ENCODE data around the gene DACH1.
"Not testable (repeated sequence)": the region's sequence is repeated elsewhere in the genome, so short reads cannot be mapped to it uniquely, and the experiment has no call there.

Gene DACH1

DNA sequence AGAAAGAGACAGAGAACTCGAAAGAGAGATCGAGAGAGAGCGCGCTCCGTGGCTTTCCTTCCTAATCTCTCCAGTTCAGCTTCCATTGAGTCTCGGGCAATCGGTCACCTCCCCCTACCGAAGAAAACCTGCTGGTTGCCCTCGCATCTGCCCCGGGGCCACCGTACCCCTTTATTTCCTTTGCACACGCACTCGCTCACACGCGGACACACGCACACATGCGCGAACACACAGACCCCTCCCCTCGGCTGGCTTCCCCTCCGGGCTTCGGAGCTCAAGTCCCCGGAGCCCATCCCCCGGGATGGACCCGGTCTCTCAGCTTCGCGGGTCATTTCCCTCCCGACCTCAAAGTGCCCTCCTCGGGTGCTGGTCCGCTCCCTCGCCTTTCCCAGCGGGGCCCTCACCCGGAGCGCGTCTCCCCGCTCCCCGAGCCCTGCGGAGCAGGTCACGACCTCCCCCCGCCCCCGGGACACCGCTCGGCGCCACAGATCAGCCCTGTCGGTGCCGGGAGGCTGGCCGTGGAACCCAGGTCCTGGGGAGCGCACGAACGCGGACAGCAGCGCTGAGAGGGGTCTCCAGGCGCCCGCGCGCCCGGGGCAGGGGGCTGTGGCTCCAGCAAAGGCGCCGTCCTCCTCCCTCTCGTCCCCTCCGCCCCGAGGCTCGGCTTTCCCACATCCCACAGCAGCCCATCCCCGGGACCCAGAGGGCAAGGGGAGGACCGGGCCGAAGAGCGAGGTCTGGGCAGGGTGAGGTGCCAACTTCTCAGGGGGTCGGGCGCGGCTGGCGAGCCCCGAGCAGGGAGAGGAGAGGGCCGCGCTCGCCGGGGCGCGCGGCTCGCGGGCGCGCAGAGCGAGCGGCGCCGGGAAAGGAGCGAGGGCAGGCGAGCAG lies 1.8 kb downstream of the DACH1 start:
- DNase-seq: peak; percentile 39

DNA sequence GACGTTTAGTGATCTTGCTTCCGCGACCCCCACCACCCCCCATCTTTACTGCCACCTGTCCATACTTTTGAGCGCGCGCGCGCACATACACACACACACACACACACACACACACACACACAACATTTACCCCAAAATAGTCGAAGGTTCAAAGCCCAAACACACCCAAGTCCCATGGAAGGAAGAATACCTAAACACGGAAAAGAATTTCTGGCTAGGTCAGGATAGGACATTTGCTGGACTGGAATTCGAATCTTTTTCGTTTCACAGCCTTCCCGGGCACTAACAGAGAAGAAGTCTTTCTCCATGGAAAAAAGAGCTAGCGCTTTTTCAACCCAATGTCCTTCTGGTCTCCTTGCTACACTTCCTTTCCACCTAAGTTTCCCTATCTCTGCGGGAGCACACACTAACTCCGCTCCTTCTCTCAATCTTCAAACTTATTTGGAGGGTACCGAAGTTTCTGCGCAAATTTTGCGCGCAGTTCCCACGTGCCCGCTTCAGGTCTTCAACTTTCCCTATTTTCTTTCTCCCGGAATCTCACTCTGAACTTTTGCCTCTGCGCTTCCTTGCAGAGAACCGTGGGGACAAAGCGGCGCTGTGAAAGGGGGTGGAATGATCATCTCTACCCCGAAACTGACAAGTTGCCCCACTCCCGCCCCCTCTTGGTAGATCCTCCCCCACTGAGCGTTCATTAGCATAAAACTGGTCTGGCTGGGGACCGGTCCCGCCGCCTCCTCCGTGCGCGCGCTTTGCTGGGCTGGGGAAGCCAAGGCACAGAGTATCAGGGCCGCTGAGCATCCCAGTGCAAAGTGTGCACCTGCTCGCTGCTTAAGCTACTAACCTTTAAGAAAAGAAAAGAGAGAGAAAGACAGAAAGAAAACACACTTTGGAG lies 2.7 kb downstream of the DACH1 start:
- no peak for DNase-seq

DNA sequence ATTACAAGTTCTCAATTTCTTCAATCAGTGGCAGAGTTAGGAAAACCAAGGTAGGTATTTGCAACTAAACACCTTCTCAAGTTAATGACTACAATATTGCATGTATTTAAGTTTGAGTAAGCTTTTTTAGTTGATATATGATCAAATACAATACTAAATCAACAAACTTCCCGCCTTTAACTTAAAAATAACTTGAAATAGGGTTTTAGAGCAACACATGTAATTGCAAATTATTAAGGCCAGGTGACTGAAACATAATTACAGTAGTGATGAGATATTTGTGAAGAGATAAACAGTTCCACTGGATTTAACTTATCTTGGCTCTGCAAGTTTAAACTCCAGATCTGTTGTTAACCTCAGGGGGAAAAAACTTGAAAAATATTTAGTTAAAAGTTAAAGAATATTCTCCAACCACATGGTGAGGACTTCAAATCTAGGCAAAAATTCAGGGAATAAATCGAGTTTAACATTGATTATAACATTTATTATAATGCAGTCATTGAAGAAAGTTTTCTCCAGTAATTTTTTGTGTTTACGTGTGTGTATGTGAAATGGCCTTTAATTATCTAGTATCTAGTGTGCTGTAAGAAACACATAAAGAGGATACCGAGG lies 3.6 kb downstream of the DACH1 start:
- no peak for DNase-seq

DNA sequence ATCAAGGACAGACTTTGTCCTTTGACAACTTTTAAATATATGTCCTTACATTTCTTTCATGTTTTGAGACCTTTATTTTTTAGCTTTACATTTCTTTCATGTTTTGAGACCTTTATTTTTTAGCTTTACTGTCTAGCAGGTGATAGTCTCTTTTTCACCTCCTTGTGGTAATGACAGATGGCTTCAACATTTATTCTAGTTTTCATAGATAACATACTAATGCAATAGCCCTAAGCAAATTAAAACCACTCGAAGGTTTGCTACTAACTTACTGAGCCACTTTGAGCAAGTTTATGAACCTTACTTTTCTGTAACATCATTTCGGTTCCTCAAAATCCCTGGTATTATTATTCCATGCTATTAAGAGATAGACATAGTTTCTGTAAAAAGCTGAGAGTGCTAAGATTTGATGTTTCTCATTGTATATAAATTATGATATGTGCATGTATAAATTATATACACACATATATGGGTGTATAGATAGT lies 4.5 kb downstream of the DACH1 start:
- DNase-seq: no peak

DNA sequence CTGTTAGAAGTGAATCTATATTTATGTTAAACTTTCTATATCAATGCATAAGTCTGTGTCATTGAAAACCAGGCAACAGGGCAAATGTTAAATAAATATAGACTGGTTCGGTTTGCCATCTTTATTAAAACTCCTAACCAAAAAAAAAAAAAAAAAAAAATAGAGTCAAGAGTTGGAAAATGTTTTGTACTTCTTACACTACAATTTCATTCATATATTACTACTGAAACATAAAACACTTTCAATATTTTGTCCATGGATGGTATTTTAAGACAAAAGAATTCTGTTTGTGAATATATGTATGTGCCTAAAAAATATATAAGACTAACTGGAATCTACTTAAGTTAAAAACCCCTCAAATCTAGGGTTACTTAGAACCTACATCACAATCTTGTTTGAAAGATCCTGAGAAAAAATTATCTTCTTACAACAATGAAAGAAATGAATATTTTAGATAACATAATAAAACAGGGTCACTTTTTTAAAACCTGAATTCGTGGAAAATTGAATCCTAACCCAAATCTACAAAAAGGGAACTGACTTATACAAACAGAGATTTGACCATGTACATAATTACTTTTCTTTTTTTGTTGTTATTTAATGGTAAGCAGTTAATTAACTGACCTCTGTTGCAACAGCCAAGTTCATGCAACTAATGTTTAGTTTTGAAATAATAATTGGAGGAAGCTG lies 5.1 kb downstream of the DACH1 start:
- no peak for DNase-seq

DNA sequence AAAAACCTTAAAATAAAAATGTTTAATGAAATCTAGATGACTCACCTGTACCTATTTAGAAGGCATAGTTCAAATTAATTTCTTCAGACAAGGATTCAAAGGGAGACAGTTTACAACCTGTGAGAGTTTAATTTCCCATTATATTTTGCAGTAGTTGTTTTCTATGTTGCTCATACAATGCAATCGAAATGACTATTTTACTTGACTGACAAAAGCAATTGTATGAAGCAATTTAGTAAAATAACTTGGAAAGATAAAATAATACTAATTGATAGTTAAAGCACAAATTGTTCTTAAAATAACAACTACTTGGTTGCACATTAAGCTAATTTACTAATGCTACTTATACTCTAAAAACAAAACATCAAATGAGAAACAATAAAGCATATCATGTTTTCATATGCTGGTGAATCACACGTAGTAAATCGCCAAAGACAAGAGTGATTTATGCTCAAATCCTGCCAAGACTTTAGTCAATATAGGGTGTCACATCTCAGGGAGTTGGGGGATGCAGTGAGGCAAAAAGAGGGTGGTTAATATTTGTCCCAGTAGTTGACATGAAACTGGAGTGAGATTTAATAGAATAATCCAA lies 6.4 kb downstream of the DACH1 start:
- DNase-seq: no peak

DNA sequence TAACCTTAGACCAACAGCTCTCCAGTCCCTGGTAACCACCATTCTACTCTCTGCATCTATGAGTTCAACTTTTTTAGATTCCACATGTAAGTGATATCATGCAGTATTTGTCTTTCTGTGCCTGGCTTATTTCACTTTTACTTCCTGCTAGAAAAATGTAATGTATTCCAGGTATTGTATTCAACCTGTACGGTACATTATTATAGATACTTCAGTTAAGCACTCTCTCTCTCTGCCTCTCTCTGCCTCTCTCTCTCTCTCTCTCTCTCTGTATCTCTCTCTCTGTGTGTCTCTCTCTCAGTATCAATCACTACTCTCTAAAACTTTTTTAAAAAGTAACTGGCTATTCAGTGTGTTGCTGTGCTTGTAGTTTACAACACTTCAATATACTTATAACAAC lies 8.4 kb downstream of the DACH1 start:
- no peak for DNase-seq

GRCh38 chr13:71856548-71857043 lies 10.4 kb downstream of the DACH1 start:
- no peak for DNase-seq

DNA sequence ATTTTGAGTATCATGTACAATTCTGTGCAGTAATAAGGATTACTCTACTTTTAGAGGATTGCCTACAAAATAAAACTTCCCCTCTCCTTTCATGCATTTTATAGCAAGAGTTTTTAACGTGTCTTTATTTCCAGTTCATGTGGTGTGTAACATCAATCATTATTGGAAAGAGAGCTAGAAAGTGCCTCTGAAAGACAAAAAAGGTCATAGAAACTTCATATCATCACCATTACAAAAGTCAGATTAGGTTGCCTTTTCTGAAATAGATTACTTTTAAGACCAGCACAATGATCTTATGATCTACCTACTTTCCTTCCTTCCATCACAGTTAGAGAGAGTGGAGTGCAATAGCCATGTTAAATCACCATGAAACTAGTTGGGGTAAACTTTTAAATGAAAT lies 12.6 kb downstream of the DACH1 start:
- DNase-seq: no peak

DNA sequence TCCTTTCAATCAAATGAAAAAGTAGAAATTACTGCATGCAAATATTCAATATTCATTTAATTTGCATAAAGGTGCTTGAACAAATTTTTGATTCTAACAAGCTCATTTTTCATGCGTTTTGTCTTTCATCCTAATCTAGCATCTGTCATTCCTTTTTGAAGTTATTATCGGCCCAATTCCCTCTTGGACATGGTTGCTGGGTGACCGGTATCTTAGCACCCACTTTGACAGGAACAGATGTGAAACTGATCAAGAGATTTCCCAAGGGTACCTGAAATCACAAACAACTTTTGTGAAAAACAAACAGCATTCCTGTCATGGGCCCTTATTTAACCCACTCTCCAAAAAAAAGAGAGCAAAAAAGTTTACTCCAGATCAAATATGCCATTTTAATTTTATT lies 13.3 kb downstream of the DACH1 start:
- DNase-seq: no peak

DNA sequence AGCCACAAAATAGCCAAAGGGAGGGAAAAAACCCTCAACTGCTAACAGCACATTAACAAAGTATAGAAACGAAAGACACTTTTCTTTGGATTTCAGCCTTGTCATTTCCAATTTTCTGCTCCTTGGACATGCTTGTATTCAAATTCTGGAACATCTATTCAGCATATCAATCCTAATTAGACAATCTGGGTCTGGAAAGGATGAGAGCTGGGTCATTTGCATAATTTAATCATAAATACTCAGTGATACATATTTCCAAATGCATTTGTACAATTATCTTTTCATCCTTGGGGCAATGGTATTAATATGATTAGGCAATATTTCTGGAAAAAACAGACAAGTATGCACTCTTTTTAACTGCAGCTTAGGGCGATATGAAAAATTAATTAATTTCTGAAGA lies 14.3 kb downstream of the DACH1 start:
- DNase-seq: no peak

DNA sequence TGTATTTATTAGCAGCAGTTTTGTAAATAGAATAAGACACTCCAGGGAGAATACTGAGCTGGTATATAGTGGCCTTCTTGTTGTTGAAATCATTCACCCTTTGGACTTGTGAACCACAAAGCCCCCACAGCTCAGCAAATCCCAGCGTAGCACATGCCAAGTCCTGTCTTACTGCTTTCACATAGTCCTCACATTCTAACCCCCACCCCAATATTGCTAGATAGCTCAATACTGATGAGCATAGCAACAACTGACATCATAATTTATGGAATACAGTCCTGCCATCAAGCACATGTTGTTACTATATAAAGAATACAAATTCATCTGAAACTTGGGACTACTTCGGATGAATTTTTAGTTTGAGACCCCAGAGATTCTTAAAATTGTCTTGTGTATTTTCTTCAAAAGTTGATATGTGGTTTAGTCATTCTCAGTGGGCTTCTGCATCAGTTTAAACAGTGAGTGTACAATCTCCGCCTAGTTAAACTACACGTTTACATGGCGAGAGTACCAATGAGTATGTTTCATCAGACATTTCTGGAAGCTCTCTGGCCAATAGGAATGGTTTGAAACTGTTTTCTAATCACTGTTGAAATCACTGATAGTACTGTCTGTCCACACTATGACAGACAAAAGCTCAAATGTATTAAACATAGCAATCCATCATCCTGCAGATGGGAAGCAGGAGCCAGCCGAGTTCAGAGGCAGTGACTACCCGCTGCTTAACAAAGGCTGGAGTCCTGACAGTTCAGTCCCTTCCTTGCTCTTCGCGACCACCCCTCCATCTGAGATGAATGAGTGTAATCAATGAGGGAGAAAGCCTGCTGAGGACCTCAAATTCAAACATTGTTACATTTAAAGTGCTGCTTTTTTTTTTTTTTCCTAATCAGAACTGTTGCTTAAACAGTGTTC lies 15.2 kb downstream of the DACH1 start:
- DNase-seq: no peak

DNA sequence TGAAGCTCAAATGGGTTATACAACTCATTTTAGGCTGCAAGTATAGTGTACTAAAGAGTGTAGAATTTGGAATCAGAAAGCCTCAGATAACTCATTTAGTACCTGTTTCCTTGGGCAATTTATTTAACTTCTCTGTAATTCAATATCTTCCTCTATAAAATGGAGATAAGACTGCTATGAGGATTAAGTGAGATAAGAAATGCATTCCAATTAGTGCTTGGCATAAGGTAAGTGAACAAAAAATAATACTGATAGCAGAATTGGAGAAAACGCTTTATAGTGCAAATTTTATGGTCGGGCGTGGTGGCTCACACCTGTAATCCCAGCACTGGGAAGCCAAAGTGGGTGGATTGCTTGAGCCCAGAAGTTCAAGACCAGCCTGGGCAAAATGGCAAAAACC lies 25.0 kb downstream of the DACH1 start:
- DNase-seq: no peak

- no peak for DNase-seq
Measured at GRCh38 chr13:71838842-71839241, 28.2 kb downstream of the DACH1 start.

DNA sequence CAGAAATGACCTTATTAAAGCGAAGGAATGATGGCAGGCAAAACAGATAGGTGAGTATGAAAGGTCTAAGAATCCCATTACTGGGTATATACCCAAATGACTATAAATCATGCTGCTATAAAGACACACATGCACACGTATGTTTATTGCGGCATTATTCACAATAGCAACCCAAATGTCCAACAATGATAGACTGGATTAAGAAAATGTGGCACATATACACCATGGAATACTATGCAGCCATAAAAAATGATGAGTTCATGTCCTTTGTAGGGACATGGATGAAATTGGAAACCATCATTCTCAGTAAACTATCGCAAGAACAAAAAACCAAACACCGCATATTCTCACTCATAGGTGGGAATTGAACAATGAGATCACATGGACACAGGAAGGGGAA lies 29.4 kb downstream of the DACH1 start:
- DNase-seq: not testable (repeated sequence)

GRCh38 chr13:71831716-71832115 lies 35.3 kb downstream of the DACH1 start:
- no peak for DNase-seq

DNA sequence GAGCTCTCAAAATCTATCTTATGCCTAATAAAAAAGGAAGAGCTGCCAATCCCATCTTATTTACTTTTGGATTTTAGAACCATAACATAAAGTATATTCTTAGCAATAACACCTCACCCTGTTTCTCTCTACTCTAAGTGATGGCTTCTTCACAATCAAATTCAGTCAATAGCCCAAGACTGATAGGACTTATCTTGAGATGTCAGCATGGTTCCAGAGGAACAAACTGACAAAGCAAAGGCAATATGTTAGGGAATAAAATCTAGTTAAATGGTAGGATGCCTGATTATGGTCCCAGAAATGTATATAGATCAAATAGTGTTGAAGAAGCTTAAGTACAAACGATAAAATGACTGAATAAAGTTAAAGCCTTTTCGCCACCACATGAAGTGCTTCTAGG lies 36.3 kb downstream of the DACH1 start:
- no peak for DNase-seq

GRCh38 chr13:71830323-71830722 lies 36.7 kb downstream of the DACH1 start:
- no peak for DNase-seq

GRCh38 chr13:71829547-71829946 lies 37.5 kb downstream of the DACH1 start:
- no peak for DNase-seq

- no peak for DNase-seq
Measured at GRCh38 chr13:71828564-71828963, 38.4 kb downstream of the DACH1 start.

- no peak for DNase-seq
Measured at GRCh38 chr13:71828117-71828516, 38.9 kb downstream of the DACH1 start.
